Colonic mucosa (tissue), 4 donors: ENCODE results near the gene LRFN2. TPM values are rescaled to one million over a fixed set of nuclear protein-coding genes. Genes with fewer than 3 reads are reported as not detected.

Source experiments
- DNase-seq: peaks from one replicate; pipeline ENCODE4 v3.0.0-alpha.2; 2020
- H3K27ac ChIP-seq: fragments of 200-600 bp; one replicate; pipeline ENCODE4 v1.8.0; 2021
- H3K27me3 ChIP-seq: fragments of 200-600 bp; one replicate; pipeline ENCODE4 v1.8.0; 2021
- H3K36me3 ChIP-seq: fragments of 200-600 bp; one replicate; pipeline ENCODE4 v1.8.0; 2021
- H3K4me1 ChIP-seq: fragments of 200-600 bp; one replicate; pipeline ENCODE4 v1.8.0; 2021; ENCODE audit warnings: mild to moderate bottlenecking
- H3K4me3 ChIP-seq: fragments of 200-600 bp; one replicate; pipeline ENCODE4 v1.8.0; 2021
- H3K9ac ChIP-seq, 2 donors: one replicate each; pipeline ENCODE4 v1.7.0; 2013; ENCODE audit warnings: control low read depth in 2 of 2, low read depth in 2 of 2, low read length in 2 of 2
- H3K9me3 ChIP-seq: fragments of 200-600 bp; one replicate; pipeline ENCODE4 v1.8.0; 2021
- CTCF ChIP-seq: fragments of 200-600 bp; IDR thresholded peaks from one replicate; pipeline ENCODE4 v1.8.0; 2022; ENCODE audit warnings: antibody characterized with exemption, mild to moderate bottlenecking
- intact Hi-C: fragments of 100-400 bp; cut with DNase I; formaldehyde crosslinking; loops from one replicate; pipeline ENCODE4 v1.14.1; 2022
- total RNA-seq, 2 donors: library from RNA; stranded (reverse); fragmentation: NEBNext Ultra II Directional in 1 of 2; extraction: Animal tissue kit (Norgen Biotek cat#: 25700) in 1 of 2; gene quantifications; one replicate each; pipeline ENCODE4 v1.2.1, GENCODE V29; 2021
- donor health status: healthy.
- donor health status: DM: no; HTN: no; CAD: no.
- donor health status: DM: no; HTN: no; CAD: no.

Gene LRFN2
- total RNA-seq, 2 donors from 2014 or later = 0.21 to 0.22 TPM

- no peak overlapping the region for H3K4me3 ChIP-seq
- TF ChIP-seq CTCF = no peak
- no peak overlapping the region for H3K27ac ChIP-seq
- H3K9ac ChIP-seq = no peak overlapping the region
- no peaks in the 10 kb centered on the region for H3K27me3 ChIP-seq
- H3K36me3 ChIP-seq = no peaks in the 10 kb centered on the region
- DNase-seq = no peak
- H3K4me1 ChIP-seq = no peaks in the 10 kb centered on the region
- no peaks in the 10 kb centered on the region for H3K9me3 ChIP-seq
- intact Hi-C loops = no loop called here
Observed at GRCh38 chr6:40455686-40456389, 131.3 kb downstream of the LRFN2 start.

- no peaks in the 10 kb centered on the region for H3K27me3 ChIP-seq
- intact Hi-C loops = no loop called here
- DNase-seq = no peak
- H3K36me3 ChIP-seq = no peaks in the 10 kb centered on the region
- no peak overlapping the region for H3K4me3 ChIP-seq
- no peak overlapping the region for H3K27ac ChIP-seq
- H3K9me3 ChIP-seq = no peaks in the 10 kb centered on the region
- H3K4me1 ChIP-seq = no peaks in the 10 kb centered on the region
- no peak overlapping the region for H3K9ac ChIP-seq
- no peak for TF ChIP-seq CTCF
Observed at GRCh38 chr6:40450483-40450882, 136.7 kb downstream of the LRFN2 start.

GRCh38 chr6:40444811-40445210, 142.4 kb downstream of the LRFN2 start:
- Histone ChIP-seq H3K36me3 (no peaks in the 10 kb centered on the region), H3K4me3 (no peak overlapping the region), H3K27ac (peak overlapping the region; percentile 12), H3K9ac (no peak overlapping the region), H3K4me1 (no peaks in the 10 kb centered on the region), H3K27me3 (no peaks in the 10 kb centered on the region), H3K9me3 (no peaks in the 10 kb centered on the region)
- intact Hi-C loops = no loop called here
- no peak for TF ChIP-seq CTCF
- peak; percentile 26 for DNase-seq

GRCh38 chr6:40444312-40444711, 142.9 kb downstream of the LRFN2 start:
- H3K4me3 ChIP-seq = no peak overlapping the region
- H3K9ac ChIP-seq = no peak overlapping the region

GRCh38 chr6:40443842-40444241, 143.3 kb downstream of the LRFN2 start:
- H3K36me3 ChIP-seq = no peaks in the 10 kb centered on the region
- no peak for DNase-seq
- H3K27me3 ChIP-seq = no peaks in the 10 kb centered on the region
- no peak for TF ChIP-seq CTCF
- H3K4me1 ChIP-seq = no peaks in the 10 kb centered on the region
- H3K9ac ChIP-seq = no peak overlapping the region
- H3K27ac ChIP-seq = no peak overlapping the region
- no peak overlapping the region for H3K4me3 ChIP-seq
- intact Hi-C loops = no loop called here
- no peaks in the 10 kb centered on the region for H3K9me3 ChIP-seq

More at GRCh38 chr6:40444312-40444711, 142.9 kb downstream of the LRFN2 start:
- H3K4me1 ChIP-seq = no peaks in the 10 kb centered on the region
- intact Hi-C loops = no loop called here
- H3K9me3 ChIP-seq = no peaks in the 10 kb centered on the region
- H3K36me3 ChIP-seq = no peaks in the 10 kb centered on the region
- H3K27me3 ChIP-seq = no peaks in the 10 kb centered on the region
- H3K27ac ChIP-seq = peak overlapping the region; percentile 12
- TF ChIP-seq CTCF = no peak
- DNase-seq = no peak
